Smooth muscle cell (in vitro differentiated cells): Measurements from ENCODE around the gene PTTG1IP. TPM values are rescaled to one million over a fixed set of nuclear protein-coding genes. Genes with fewer than 3 reads are reported as not detected.

Source experiments
- DNase-seq: peaks from one replicate; lab custom pipeline; 2025; ENCODE audit not compliant: unreplicated experiment; lab: John Stamatoyannopoulos, UW
- H2AFZ ChIP-seq: fragments of 200-600 bp; sonication (generic); 2 replicates; pipeline ENCODE4 v1.6.0; 2016; ENCODE audit warnings: antibody characterized with exemption, low read depth, mild to moderate bottlenecking
- H3F3A ChIP-seq: fragments of 200-600 bp; sonication (generic); 2 replicates; pipeline ENCODE4 v1.6.0; 2017; ENCODE audit warnings: antibody characterized with exemption, low read depth
- H3K27ac ChIP-seq: fragments of 200-600 bp; sonication (generic); 2 replicates; pipeline ENCODE4 v1.5.1; 2016; ENCODE audit warnings: low read depth, mild to moderate bottlenecking
- H3K27me3 ChIP-seq: fragments of 200-600 bp; sonication (generic); 2 replicates; pipeline ENCODE4 v1.6.1; 2016; ENCODE audit warnings: low read depth, mild to moderate bottlenecking
- H3K36me3 ChIP-seq: fragments of 200-600 bp; sonication (generic); 2 replicates; pipeline ENCODE4 v1.5.1; 2016; ENCODE audit warnings: low read depth
- H3K4me1 ChIP-seq: fragments of 200-600 bp; sonication (generic); 2 replicates; pipeline ENCODE4 v1.5.1; 2016; ENCODE audit warnings: low read depth
- H3K4me2 ChIP-seq: fragments of 200-600 bp; sonication (generic); 2 replicates; pipeline ENCODE4 v1.6.0; 2016; ENCODE audit warnings: mild to moderate bottlenecking
- H3K4me3 ChIP-seq: fragments of 200-600 bp; sonication (generic); 2 replicates; pipeline ENCODE4 v1.5.1; 2016; ENCODE audit warnings: mild to moderate bottlenecking
- H3K79me2 ChIP-seq: fragments of 200-600 bp; sonication (generic); 2 replicates; pipeline ENCODE4 v1.6.0; 2016; ENCODE audit warnings: low read depth, mild to moderate bottlenecking
- H3K9ac ChIP-seq: fragments of 200-600 bp; sonication (generic); 2 replicates; pipeline ENCODE4 v1.6.0; 2016; ENCODE audit warnings: low read depth
- H3K9me3 ChIP-seq: fragments of 200-600 bp; sonication (generic); replicated peaks from 2 replicates; pipeline ENCODE4 v1.5.1; 2016; ENCODE audit warnings: low read depth
- H4K20me1 ChIP-seq: fragments of 200-600 bp; sonication (generic); 2 replicates; pipeline ENCODE4 v1.6.0; 2016; ENCODE audit warnings: low read depth
- WGBS: methylation state at CpG from one replicate; pipeline ENCODE4 v1.1.7; 2016; ENCODE audit warnings: low lambda C conversion rate; 5-methylcytosine and 5-hydroxymethylcytosine counted together
- polyA plus RNA-seq: library from polyadenylated mRNA; unstranded; fragments of >200 nt; fragmentation: Nextera tagmentation; extraction: Ambion mirVana; gene quantifications from 2 replicates; pipeline ENCODE4 v1.2.1, GENCODE V29; 2016
- total RNA-seq: library from RNA; depleted of rRNA; stranded (reverse); fragments of >200 nt; gene quantifications from 2 replicates; pipeline ENCODE4 v1.2.3, GENCODE V29; 2014
- TF ChIP-seq, protein P1 (sequence below): fragments of 200-600 bp; sonication (generic); IDR thresholded peaks from 2 replicates; pipeline ENCODE4 v1.5.1; 2017; ENCODE audit warnings: borderline replicate concordance, mild to moderate bottlenecking, antibody characterized with exemption; ENCODE audit not compliant: insufficient read depth, poor library complexity, severe bottlenecking

The PTTG1IP gene
- total and polyA plus RNA-seq, 2 experiments from 2014 or later = 331 to 340 TPM

DNA sequence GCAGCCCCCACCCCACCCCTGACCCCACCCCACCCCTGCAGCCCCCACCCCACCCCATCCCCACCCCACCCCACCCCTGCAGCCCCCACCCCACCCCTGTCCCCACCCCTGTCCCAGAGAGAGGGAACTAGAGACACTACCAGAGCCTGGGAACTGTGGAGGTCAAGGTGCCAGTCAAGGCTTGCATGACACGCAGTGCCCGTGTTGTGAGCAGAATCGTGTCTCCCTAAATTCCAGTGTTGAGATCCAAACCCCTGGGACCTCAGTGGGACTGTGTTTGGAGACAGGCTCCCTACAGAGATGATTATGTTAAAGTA is 37.2 kb downstream of the PTTG1IP start:
- H4K20me1 ChIP-seq = no peaks in the 10 kb centered on the region
- no peak overlapping the region for H3K9ac ChIP-seq
- no peaks in the 10 kb centered on the region for H3F3A ChIP-seq
- H3K27me3 ChIP-seq = no peaks in the 10 kb centered on the region
- H3K4me2 ChIP-seq = no peak overlapping the region
- H3K4me3 ChIP-seq = no peak overlapping the region
- no peaks in the 10 kb centered on the region for H3K36me3 ChIP-seq
- WGBS = 85% methylated on average over 3 of the region's 3 CpGs
- H3K79me2 ChIP-seq = no peaks in the 10 kb centered on the region
- no peak for DNase-seq
- TF ChIP-seq, protein P1, sequence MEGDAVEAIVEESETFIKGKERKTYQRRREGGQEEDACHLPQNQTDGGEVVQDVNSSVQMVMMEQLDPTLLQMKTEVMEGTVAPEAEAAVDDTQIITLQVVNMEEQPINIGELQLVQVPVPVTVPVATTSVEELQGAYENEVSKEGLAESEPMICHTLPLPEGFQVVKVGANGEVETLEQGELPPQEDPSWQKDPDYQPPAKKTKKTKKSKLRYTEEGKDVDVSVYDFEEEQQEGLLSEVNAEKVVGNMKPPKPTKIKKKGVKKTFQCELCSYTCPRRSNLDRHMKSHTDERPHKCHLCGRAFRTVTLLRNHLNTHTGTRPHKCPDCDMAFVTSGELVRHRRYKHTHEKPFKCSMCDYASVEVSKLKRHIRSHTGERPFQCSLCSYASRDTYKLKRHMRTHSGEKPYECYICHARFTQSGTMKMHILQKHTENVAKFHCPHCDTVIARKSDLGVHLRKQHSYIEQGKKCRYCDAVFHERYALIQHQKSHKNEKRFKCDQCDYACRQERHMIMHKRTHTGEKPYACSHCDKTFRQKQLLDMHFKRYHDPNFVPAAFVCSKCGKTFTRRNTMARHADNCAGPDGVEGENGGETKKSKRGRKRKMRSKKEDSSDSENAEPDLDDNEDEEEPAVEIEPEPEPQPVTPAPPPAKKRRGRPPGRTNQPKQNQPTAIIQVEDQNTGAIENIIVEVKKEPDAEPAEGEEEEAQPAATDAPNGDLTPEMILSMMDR = no peak
- no peaks in the 10 kb centered on the region for H3K9me3 ChIP-seq
- no peaks in the 10 kb centered on the region for H3K4me1 ChIP-seq
- no peak overlapping the region for H3K27ac ChIP-seq
- H2AFZ ChIP-seq = no peak overlapping the region

DNA sequence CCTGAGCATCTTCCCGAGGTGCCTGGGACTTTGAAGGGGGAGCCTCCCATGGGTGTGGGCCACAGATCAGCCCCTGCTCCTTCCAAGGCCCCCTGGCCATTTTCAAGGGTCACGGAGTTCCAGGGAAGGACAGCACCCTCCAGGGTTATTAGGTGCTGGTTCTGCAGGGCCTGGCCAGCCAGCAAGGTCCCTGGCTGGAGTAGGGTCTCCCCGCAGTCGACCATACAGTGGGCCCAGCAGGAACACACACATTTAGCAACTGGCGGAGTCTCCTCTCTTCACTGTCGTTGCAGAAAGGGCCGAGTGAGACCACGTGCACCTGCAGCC is 37.9 kb downstream of the PTTG1IP start:
- H4K20me1 ChIP-seq = no peaks in the 10 kb centered on the region
- no peaks in the 10 kb centered on the region for H3K27me3 ChIP-seq
- H3F3A ChIP-seq = no peaks in the 10 kb centered on the region
- DNase-seq = no peak
- no peak overlapping the region for H3K4me2 ChIP-seq
- H3K27ac ChIP-seq = no peak overlapping the region
- WGBS = 96% methylated on average over 6 of the region's 8 CpGs
- no peak overlapping the region for H3K9ac ChIP-seq
- no peaks in the 10 kb centered on the region for H3K79me2 ChIP-seq
- no peak overlapping the region for H2AFZ ChIP-seq
- H3K4me3 ChIP-seq = no peak overlapping the region
- TF ChIP-seq, protein P1 = no peak
- no peaks in the 10 kb centered on the region for H3K36me3 ChIP-seq
- no peaks in the 10 kb centered on the region for H3K4me1 ChIP-seq
- no peaks in the 10 kb centered on the region for H3K9me3 ChIP-seq

DNA sequence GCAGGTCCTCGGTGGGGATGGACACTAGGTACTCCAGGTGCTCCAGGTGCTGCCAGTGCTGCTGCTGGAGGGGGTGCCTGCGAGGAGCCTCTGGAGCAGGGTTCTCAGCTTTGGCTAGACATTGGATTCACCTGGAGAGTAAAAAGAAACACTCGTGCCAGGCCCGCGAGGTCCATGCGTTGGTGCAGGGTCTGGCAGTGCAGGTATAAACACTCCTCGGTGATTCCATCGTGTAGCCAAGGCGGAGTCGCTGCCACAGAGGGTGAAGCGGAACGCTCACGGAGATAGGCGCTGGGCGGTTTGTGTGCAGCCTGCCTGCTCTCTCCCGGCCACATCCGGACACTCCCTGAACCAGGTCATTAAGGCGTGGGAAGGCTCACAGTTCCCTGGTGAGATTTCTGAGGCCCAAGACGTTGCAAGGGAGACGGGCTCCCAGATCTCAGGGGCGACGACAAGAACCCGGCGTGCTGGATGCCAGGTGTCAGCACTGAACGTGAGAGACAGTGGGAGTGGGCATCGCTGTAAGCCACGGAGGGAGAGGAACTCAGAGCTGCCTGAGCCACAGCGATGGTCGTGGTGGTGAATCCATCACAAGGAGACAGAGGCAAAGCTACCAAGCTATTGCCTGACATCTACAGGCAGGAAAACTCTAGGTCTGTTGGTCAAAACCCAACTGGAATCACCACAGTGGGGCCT is 38.4 kb downstream of the PTTG1IP start:
- H3K9ac ChIP-seq = no peak overlapping the region
- no peaks in the 10 kb centered on the region for H3K4me1 ChIP-seq
- H3K36me3 ChIP-seq = no peaks in the 10 kb centered on the region
- no peaks in the 10 kb centered on the region for H3K79me2 ChIP-seq
- H3K9me3 ChIP-seq = no peaks in the 10 kb centered on the region
- H3K4me2 ChIP-seq = no peak overlapping the region
- TF ChIP-seq, protein P1 = no peak
- H3K4me3 ChIP-seq = no peak overlapping the region
- no peaks in the 10 kb centered on the region for H3F3A ChIP-seq
- 95% methylated on average over 23 of the region's 29 CpGs for WGBS
- no peaks in the 10 kb centered on the region for H3K27me3 ChIP-seq
- no peak overlapping the region for H3K27ac ChIP-seq
- H4K20me1 ChIP-seq = no peaks in the 10 kb centered on the region
- no peak for DNase-seq
- no peak overlapping the region for H2AFZ ChIP-seq

DNA sequence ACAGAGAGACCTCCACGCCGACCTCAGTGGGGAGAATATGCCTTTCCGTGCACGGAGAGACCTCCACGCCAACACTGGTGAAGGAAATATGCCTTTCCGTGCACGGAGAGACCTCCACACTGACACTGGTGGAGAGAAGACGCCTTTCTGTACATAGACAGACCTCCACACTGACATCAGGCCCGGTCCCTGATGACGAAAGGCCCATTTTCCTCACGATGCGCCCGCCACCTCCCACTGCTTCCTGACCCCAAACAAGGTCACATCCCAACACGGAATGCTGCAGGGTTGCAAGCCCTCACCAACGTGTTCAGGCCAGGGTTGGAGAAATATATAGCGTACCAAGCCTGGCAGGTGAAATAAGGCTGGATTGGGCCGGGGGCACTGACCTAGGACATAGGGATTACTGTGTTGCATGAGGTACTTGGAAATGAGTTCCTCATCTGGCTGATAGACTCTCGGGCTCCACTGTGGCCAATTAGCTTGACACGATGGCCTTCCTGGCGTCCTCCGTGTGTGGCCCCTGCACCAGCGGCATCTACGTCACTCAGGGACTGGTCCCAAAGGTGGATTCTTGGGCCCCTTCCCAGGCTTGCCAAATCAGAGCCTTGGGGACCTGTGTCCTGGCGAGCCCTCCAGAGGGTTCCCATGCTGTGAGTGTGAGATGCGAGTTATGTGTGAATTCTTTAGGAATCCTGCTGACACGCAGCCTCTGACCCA is 39.1 kb downstream of the PTTG1IP start:
- no peak for DNase-seq
- Histone ChIP-seq H3K4me2 (no peak overlapping the region), H3K9ac (no peak overlapping the region), H3K4me3 (no peak overlapping the region), H3K4me1 (no peaks in the 10 kb centered on the region), H3K9me3 (no peaks in the 10 kb centered on the region), H4K20me1 (no peaks in the 10 kb centered on the region), H2AFZ (no peak overlapping the region), H3F3A (no peaks in the 10 kb centered on the region), H3K36me3 (no peaks in the 10 kb centered on the region), H3K27ac (no peak overlapping the region), H3K27me3 (no peaks in the 10 kb centered on the region), H3K79me2 (no peaks in the 10 kb centered on the region)
- TF ChIP-seq, protein P1 = no peak
- 89% methylated on average over 26 of the region's 26 CpGs for WGBS
